NCI-H187 (cell line): ENCODE measurements around the gene UQCRC1.

ENCODE experiments used
- DNase-seq, 2 experiments: peaks; one replicate each; lab custom pipeline; 2025; lab: John Stamatoyannopoulos, UW

The UQCRC1 gene

GRCh38 chr3:48598323-48599076, 10.9 kb downstream of the UQCRC1 start:
- no peak for DNase-seq

DNA sequence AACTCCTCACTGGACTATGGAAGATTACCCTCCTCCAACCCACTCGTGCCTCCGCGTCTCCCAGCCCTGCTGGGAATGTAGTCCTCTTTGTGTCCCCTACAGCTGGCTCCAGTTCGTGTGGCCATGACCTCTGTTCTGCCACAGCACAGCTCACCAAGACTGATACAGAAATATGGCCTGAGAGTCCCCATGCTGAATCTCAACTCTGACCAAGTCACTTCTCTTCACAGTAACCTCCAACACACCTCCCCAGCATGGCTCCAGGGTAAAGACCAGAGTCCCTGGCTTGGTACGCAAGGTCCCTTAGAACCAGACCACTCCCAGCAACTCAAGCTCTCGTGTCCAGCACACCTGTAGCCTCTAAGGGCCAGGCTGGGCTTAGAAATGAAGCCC, 12.0 kb downstream of the UQCRC1 start:
- no peak for DNase-seq

GRCh38 chr3:48596676-48597407, 12.6 kb downstream of the UQCRC1 start:
- no peak for DNase-seq

GRCh38 chr3:48596157-48596556, 13.3 kb downstream of the UQCRC1 start:
- no peak for DNase-seq

DNA sequence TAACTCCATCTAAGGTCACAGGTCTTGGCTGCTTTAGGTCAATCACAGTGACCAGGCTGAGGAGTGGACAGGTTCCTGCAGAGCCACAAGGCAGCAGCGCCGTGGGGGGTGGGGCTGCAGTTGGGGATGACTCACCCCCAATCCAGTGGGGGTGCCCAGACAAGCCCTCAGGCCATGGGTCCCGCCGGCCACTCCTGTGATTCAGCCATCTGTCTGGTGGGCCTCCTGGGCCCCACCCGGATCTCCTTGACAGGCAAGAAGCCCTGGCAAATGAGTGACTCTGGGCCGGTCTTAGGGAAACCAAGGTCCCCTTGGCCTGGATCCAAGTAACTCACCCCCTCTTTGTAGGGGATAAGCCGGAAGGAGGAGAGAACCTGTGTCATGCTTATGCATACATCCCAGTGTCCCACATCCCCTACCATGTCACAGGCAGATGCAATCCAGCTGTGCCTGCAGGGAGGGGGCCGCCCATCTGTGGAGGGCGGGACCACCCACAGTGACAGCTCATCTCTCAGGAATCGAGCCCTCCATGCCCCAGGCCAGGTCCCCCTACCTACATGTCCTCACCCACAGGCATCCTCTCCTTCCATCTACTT, 13.8 kb downstream of the UQCRC1 start:
- DNase-seq, result no peak

- no peak for DNase-seq
Observed at GRCh38 chr3:48595075-48595525, 14.3 kb downstream of the UQCRC1 start, which contains the start of gene COL7A1. Gene COL7A1 (minus strand): TSS chr3:48595329. CDS start chr3:48595159, 170 bp downstream.

- no peak for DNase-seq
Observed at GRCh38 chr3:48594417-48595049, 14.9 kb downstream of the UQCRC1 start.

GRCh38 chr3:48593337-48593736, 16.1 kb downstream of the UQCRC1 start:
- no peak for DNase-seq

- DNase-seq, result no peak
Observed at GRCh38 chr3:48592519-48593087, 16.8 kb downstream of the UQCRC1 start.

DNA sequence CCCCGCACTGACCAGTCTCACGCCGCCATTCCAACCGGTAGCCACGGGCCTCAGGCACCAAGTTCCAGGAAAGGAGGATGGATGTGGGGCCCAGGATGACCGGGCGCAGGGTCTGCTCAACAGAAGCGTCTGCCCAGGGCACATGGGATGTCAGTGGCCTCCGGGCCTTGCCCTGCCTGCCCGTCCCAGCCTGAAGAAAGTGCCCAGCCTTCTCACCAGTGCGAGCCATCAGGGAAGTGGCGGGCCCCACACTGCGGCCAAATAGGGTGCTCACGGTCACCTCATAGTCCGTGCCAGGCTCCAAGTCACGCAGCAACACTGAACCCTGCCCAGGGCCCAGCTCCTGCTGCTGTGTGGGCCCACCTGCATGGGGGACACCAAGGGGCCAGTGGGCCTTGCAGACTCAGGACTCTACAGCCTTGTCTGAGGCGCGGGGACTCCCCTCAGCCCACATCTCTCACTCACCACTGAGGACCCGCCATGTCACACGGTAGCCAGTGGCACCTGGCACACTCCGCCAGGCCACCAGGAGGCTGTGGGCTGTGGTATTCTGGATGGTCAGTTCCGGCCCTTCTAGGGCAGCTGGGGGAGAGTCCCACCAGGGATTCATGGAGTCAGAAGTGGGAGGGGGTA, 17.4 kb downstream of the UQCRC1 start:
- DNase-seq, result no peak

- DNase-seq, result no peak
Observed at GRCh38 chr3:48591436-48591835, 18.0 kb downstream of the UQCRC1 start.

DNA sequence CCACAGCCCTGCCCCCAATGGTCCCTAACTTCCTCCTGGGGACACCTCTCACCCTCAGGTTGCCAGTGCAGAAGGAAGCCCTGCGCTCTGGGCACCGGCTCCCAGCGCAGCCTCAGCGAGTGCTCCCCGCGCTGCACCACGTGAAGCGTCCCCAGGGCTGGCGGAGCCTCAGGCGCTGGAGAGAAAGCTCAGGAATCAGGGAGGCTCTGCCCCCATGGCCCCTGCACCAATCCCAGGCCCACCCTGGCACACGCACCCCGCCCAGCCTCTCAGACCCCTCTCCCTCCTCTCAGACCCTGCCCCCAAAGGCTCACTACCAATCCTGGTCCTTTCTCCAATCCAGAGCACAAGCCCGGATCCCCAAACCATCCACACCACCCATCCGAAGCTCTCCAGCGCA, 21.2 kb downstream of the UQCRC1 start:
- no peak for DNase-seq

- no peak for DNase-seq
Observed at GRCh38 chr3:48587686-48588085, 21.8 kb downstream of the UQCRC1 start.

DNA sequence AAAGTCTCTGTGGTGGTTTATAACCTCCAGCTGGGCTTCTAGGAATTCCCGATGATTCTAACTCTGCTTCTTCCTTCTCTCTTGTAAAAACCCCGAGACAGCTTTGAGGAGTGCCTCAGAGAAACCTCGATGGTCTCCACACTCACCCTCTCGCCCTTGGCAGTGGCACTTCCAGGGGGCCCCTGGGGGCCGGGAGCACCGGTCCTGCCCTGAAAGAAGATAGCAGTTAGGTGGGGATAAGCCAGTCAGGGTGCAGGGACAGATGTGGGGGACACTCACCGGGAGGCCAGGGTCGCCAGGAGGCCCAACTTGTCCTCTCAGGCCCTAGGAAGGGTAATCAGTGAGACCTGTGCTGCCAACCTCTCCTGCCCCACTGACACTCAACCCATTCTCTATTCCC, 24.0 kb downstream of the UQCRC1 start:
- DNase-seq, result no peak

- no peak for DNase-seq
Observed at GRCh38 chr3:48584836-48585235, 24.6 kb downstream of the UQCRC1 start.

- DNase-seq, result no peak
Observed at GRCh38 chr3:48581621-48582481, 27.6 kb downstream of the UQCRC1 start.

- DNase-seq, result no peak
Observed at GRCh38 chr3:48576647-48577046, 32.8 kb downstream of the UQCRC1 start.

GRCh38 chr3:48575366-48575765, 34.1 kb downstream of the UQCRC1 start:
- DNase-seq, result no peak

- no peak for DNase-seq
Observed at GRCh38 chr3:48573973-48574585, 35.4 kb downstream of the UQCRC1 start.

DNA sequence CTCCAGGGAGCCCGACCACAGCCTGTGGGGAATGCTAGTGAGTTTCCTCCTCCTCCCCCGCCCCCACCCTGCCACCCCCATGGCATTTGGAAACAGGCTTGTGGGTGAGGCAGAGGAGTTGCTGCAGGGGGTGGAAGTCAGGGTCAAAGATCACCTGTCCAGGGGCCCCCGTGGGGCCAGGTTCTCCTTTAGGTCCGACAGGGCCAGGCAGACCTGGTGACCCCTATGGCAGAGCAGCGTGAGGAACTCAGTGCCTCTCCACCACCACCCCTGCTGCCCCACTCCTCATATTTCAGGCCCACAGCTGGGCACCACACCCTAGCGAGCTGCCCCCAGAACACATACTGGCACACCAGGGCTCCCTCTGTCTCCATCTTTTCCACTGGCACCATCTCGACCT, 36.9 kb downstream of the UQCRC1 start:
- no peak for DNase-seq
